Measurements from ENCODE around the gene NKIRAS2. TPM values are rescaled to one million over a fixed set of nuclear protein-coding genes. Genes with fewer than 3 reads are reported as not detected.

NKIRAS2 gene
- total RNA-seq, 1 donor from 2014 or later = 23.7 TPM

- H2AFZ ChIP-seq (replicated peaks) = peak overlapping the region; percentile 100
- no peak overlapping the region for H3K27ac ChIP-seq
- peak overlapping the region; percentile 98 for H3K4me2 ChIP-seq
- Mint-ChIP-seq H3K4me3 (peak overlapping the region; percentile 68), H3K9me3 (no peaks in the 10 kb centered on the region), H3K4me1 (peaks cover 2% of the 10 kb centered on the region), H3K27ac (no peak overlapping the region), H3K27me3 (ENCODE audit: insufficient read depth, low read depth) (peaks cover 35% of the 10 kb centered on the region), H3K36me3 (no peaks in the 10 kb centered on the region)
- no peaks in the 10 kb centered on the region for H3K9me3 ChIP-seq (ENCODE audit: low read depth)
- no peak overlapping the region for H3K9ac ChIP-seq
- TF ChIP-seq EZH2phosphoT487 (IDR thresholded peaks at IDR 0.05) (peak; percentile 16), EZH2 (IDR thresholded peaks at IDR 0.05) (peak; percentile 68), CTCF (IDR thresholded peaks at IDR 0.05) (no peak)
- H3K4me1 ChIP-seq = peaks cover 5% of the 10 kb centered on the region
- H3K4me3 ChIP-seq = peak overlapping the region; percentile 86
- no peaks in the 10 kb centered on the region for H3K79me2 ChIP-seq (ENCODE audit: low read depth)
- H3F3A ChIP-seq (ENCODE audit: low read depth) = peaks cover 11% of the 10 kb centered on the region
- DNase-seq (ENCODE audit: low spot score) = peak; percentile 79
- peaks cover 30% of the 10 kb centered on the region for H3K27me3 ChIP-seq
- no peaks in the 10 kb centered on the region for H4K20me1 ChIP-seq (ENCODE audit: low read depth)
- no peaks in the 10 kb centered on the region for H3K36me3 ChIP-seq
These were observed 52.7 kb downstream of the NKIRAS2 start for GRCh38 chr17:42072323-42073187.

Other genes with a start within 250 kb of the NKIRAS2 start
- 28.5 and 91.8 TPM in 2 replicates for gene JUP, start 233.4 kb upstream of the NKIRAS2 start, total RNA-seq (ENCODE audit: low replicate concordance)
- 18.7 and 48.5 TPM in 2 replicates for gene P3H4, start 208.1 kb upstream of the NKIRAS2 start, total RNA-seq (ENCODE audit: low replicate concordance)
- gene FKBP10, start 207.1 kb upstream of the NKIRAS2 start, total RNA-seq (ENCODE audit: low replicate concordance) = 108 and 231 TPM in 2 replicates
- gene NT5C3B, start 183.9 kb upstream of the NKIRAS2 start, total RNA-seq (ENCODE audit: low replicate concordance) = 99.5 and 106 TPM in 2 replicates
- gene KLHL10, start 182.3 kb upstream of the NKIRAS2 start, total RNA-seq (ENCODE audit: low replicate concordance) = 0.65 TPM in 1 of 2 replicates, not detected in the other
- gene KLHL11, start 154.7 kb upstream of the NKIRAS2 start, total RNA-seq (ENCODE audit: low replicate concordance) = 28.5 and 33.3 TPM in 2 replicates
- 221 and 273 TPM in 2 replicates for gene ACLY, start 101.1 kb upstream of the NKIRAS2 start, total RNA-seq (ENCODE audit: low replicate concordance)
- gene ODAD4, start 89.5 kb upstream of the NKIRAS2 start, total RNA-seq (ENCODE audit: low replicate concordance) = 4.1 and 4.6 TPM in 2 replicates
- 38.6 and 70.3 TPM in 2 replicates for gene CNP, start 53.3 kb upstream of the NKIRAS2 start, total RNA-seq (ENCODE audit: low replicate concordance)
- gene DNAJC7, start 2.7 kb upstream of the NKIRAS2 start, total RNA-seq (ENCODE audit: low replicate concordance) = 80.7 and 92.5 TPM in 2 replicates
- 2.2 and 5.5 TPM in 2 replicates for gene C17orf113, start 30.5 kb downstream of the NKIRAS2 start, total RNA-seq (ENCODE audit: low replicate concordance)
- gene ZNF385C, start 78.4 kb downstream of the NKIRAS2 start, total RNA-seq (ENCODE audit: low replicate concordance) = 5.0 and 7.5 TPM in 2 replicates
- gene DHX58, start 92.6 kb downstream of the NKIRAS2 start, total RNA-seq (ENCODE audit: low replicate concordance) = 0.12 TPM in 1 of 2 replicates, not detected in the other
- gene KAT2A, start 101.3 kb downstream of the NKIRAS2 start, total RNA-seq (ENCODE audit: low replicate concordance) = 18.4 and 34.2 TPM in 2 replicates
- 0.12 and 0.65 TPM in 2 replicates for gene HSPB9, start 102.7 kb downstream of the NKIRAS2 start, total RNA-seq (ENCODE audit: low replicate concordance)
- 33.5 and 48.9 TPM in 2 replicates for gene RAB5C, start 134.9 kb downstream of the NKIRAS2 start, total RNA-seq (ENCODE audit: low replicate concordance)
- gene KCNH4, start 161.1 kb downstream of the NKIRAS2 start, total RNA-seq (ENCODE audit: low replicate concordance) = not detected in 2 replicates
- gene HCRT, start 165.4 kb downstream of the NKIRAS2 start, total RNA-seq (ENCODE audit: low replicate concordance) = not detected in 2 replicates
- 6.8 and 7.7 TPM in 2 replicates for gene GHDC, start 174.4 kb downstream of the NKIRAS2 start, total RNA-seq (ENCODE audit: low replicate concordance)

Data from neural progenitor cell (in vitro differentiated cells).